SHP77 (cell line): Measurements from ENCODE around the gene UBASH3B.
"Not testable (repeated sequence)": the region's sequence is repeated elsewhere in the genome, so short reads cannot be mapped to it uniquely, and the experiment has no call there.

Experiments used
- DNase-seq, 2 experiments: peaks; one replicate each; lab custom pipeline; 2025; lab: John Stamatoyannopoulos, UW

The UBASH3B gene

DNA sequence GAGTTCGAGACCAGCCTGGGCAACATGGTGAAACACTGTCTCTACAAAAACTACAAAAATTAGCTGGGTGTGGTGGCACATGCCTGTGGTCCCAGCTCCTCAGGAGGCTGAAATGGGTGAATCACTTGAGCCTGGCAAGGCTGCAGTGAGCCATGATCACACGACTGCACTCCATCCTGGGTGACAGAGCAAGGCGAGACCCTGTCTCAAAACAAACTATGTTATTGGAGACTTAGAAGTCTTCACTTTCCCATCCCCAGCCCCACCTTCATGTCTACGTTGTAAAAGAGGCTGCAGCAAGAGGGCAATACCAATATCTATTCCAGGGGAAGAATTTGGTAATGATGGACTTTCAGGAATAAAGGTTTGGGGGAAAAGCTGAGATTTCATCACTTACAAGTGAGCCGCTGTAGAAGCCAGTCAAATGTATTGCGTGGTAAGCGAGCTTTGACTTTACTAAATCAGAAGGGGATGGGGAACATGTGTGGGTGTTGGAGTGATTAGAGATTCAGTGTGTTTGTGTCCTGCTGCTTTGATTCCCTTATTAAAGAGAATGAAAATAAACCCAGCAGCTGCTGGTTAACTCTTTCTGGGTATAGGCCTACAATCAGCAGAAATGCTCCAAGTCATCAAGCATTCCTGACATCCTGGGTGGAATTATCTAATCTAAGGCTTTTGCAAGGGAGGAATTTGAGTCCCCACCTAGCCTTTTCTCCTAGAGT is 53.7 kb downstream of the UBASH3B start:
- DNase-seq: no peak

DNA sequence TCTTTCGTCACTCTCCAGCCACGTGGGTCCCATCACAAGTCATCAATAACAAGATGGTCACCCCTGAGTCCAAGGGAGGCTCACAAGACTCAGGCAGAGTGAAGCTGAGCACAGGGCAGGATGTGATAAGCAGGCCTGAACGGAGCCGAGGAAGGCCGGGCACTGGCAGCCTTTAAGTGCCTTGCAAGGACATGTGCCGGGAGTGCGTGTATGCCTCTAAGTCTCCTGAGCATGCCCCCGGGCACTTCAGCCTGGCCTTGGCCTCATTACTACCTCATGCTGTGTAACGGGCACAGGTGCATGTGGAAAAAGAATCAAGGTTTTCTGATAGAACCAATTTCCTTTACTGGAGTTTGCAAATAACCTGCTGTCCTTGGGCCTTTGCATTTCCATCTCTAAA is 55.8 kb downstream of the UBASH3B start:
- DNase-seq: no peak

DNA sequence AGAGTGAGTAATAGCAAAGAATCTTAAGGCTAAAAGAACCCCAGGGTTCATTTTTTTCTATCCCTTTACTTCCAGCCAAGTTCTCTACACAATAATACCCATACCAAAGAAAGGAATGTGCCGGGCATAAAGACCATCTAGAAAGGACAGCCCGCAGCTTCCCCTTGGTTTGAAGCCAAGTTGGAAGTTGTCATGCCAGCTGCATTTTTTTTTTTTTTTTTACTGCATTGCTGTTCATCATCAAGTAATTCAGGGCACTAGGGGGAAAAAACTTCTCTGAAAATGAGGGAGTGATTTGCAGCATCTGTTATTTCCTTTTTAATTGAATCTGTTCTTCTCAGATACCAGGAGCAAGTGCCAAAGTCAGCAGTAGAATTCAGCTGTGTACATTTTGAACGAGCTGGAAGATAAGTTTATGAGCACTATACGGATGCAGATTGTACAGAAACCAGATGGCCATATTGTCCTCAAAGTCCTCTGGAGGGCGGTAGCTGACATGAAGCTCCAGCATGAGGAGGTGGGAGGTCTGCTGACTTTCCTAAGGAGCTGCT is 56.4 kb downstream of the UBASH3B start:
- no peak for DNase-seq

DNA sequence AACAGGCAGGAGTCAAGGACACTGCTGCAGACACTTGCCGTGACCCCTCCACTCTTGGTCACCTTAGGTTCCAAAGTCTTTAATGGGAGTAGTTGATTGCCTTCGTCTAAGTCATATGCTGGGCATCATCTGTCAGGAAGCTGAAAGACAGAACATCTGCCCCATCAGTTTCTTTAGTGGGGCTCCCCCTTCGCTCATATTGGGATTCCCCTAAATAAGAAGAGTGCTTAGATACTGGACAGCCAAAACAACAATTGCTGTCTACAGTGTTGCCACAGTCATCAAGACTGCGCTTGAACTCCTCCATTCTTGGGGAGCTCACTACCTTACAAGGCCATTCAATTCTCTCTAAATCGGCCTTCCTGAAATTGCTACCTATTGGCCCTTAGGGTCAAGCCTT is 58.5 kb downstream of the UBASH3B start:
- no peak for DNase-seq

DNA sequence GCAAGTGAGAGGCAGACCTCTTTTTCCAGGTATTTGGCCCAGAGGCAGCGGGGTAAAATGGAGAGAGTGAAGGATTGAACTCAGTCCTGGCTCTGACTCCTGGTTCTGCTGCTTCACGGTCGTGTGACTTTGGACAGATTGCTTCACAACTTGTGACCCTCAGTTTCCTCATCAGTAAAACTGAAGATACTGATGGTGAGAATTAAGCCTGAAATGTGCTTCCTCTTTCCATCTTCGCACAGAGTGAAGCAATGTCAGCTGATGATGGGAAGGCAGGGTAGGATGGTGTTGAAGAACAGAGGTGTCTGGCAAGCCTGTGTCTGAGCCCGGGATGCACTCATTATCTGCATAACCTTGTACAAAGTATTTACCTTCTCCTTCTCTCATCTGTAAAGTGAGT is 59.0 kb downstream of the UBASH3B start:
- DNase-seq: no peak

DNA sequence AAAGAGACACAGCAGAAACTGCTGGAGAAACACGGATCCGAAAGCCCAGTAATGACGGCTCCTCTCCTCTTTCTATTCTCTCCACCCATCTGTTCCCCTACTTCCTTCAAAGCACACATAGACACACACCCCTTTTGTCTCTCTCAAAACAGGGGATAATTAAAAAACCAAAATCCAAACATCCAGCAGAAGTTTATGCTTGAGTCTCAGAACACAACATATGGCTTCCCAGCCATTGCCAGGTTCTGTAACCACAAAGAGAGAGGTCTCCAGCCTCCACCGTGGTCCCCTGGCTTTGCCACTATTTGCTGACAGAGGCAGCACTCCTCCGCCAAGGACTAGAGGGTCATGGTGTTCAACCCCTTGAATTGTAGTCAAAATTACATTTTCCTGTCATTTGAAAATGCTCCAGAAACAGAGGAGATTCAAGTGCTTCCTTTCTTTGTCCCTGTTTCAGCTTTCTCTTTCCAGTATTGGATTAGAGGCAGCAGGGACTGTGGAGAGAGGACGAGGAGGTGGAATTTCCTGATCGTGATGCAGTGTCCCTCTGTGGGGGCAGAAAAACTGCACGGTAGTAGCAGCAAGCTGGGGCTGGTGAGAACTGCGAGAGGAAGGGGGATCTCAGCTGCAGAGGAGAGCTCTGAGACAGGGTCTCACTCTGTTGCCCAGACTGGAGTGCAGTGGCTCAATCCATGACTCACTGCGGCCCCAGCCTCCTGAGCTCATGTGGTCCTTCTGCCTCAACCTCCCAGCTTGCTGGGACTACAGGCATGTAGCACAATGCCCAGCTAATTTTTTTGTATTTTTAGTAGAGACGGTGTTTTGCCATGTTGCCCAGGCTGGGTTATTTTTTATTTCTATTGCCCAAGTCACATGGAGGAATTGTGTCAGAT is 60.3 kb downstream of the UBASH3B start:
- DNase-seq: no peak

DNA sequence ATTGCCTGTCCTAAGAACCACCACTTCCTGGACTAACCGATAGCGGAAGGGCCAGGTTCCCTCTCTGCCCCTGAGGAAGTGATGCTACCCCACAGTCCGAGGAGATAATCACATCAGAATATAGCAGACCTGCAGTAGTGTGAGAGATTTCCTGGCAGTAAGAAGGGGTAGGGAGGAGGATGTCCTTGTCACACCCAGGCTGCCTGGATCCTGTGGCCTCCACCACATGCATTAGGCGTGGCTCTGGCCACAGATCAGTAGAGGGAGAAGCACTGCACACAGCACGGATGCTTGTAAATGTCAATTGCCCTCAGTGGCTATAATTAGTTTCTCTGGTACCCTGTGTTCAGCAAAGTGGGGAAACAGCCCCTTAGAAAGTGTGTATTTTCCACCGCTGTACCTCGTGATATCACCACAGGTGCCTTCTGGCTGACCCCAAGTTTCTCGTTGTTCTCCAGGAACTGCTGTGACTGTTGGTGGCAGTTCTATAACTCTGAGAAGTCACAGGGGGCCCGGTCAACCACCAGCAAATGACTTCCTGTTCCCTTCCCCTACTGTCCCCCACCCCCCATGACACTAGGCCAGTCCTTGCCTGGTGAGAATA is 61.8 kb downstream of the UBASH3B start:
- no peak for DNase-seq

DNA sequence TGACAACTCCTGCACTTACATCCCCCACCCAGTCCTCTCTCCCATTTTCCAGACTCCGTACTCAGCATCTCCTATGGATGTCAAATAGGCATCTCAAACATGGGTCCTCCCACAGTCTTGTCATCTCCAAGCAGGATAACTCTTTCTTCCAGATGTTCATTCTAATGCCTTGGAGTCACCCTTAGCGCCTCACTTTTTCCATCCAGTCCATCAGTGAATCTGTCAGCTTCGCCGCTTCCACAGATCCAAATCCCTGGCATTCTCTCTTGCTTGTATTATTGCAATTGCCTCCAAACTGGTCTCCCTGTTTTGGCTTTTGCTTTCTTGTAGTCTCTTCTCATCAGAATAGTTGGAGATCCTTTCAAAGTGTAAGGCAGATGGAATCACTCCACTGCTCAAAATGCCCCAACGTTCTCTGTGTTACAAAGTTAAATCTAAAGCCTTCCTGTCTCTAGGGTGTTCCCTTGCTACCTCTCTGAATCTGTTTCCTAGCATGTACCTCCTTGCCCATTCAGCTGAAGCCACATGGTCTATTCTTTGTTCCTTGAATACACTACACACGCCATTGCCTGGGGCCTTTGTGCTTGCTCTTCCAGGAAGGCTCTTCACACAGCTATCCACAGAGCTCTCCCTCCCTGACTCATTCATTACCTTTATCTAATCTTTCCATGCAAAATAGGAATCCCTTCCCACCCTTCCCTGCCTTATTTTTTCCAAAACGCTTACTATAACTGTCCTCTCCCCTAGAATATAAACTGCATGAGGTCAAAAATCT is 64.8 kb downstream of the UBASH3B start:
- no peak for DNase-seq

DNA sequence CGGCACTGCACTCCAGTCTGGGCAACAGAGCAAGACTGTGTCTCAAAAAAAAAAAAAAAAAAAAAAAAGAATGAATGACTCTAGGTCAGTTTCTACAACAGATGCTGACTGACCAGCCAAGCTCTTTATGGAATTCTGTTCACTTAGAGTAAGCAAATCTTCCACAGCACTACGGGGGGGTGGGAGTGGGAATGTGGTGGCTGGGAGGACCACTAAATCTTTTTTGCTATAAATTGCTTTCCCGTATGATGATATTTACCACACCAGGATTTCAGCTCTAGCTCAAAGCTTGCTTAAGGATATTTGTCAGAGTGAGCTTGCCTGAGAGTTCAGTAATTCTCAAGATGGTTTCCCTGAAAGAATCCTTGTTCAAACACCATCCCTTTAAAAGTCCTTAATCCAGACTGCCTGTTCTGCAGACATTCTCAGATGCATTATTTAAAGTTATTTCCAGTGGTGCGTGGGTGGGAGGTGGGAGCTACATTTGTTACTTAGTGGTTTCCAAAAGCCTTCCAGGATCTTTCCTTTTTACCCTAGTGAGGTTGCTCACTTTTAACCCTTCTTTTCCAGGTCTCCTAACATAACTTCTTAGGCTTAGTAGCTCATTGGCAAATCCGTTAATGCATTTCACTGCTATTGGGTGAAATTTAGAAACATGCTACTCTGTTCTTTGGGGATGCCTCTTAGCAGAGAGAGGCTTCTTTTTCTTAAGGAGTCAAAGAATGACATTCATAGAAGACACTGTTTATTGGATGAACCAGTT is 65.9 kb downstream of the UBASH3B start:
- DNase-seq: no peak

DNA sequence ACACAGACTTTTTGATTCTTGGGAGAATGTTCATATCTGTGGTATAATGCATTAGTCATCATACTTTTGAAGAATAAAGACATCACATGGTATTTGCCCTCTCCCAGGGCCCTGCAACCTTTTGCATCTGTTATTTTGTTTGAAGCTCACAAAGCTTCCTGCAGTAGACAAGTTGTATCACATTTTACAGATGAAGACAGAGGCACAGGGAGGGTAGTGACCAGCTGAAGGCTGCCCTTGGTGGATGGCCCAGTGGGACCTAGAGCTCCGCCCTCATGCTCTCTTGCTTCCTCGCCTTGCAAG is 66.4 kb downstream of the UBASH3B start:
- no peak for DNase-seq

DNA sequence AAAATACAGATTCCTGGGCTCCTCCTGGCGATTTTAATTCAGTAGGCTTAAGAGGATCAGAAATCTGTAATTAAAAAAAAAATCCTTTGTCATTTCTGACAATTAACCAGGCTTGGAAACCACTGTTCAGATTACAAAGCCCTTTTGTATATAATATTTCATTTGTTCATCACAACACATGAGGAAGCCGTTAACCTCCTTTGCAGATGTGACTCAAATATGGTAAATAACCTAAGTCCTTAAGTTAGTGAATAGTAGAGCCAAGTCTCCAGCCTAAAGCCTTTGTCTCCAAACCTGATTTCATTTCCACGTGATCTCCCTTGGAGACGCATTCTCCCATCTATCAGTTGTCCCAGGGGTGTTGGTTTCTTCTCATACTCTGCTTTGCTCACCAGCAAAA is 67.6 kb downstream of the UBASH3B start:
- no peak for DNase-seq

DNA sequence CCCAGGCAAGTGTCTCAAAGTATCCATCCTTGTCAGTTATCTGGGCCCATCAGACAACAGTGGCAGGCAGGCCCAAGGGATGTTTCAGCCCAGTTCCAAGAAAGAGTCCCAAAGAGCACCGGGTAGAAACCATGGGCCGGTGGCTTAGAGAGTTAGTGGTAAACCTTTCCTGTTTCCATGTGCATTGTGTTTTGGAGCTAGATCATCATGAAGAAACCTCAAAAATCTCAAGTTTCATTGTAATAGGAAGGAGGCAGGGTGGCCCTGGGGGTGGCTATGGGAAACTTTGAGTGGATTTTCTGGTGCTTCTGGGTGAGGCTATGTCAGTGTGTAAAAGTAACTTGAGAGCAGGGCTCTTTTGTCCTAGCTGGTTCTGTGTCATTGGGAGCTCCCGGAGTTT is 68.1 kb downstream of the UBASH3B start:
- DNase-seq: no peak

DNA sequence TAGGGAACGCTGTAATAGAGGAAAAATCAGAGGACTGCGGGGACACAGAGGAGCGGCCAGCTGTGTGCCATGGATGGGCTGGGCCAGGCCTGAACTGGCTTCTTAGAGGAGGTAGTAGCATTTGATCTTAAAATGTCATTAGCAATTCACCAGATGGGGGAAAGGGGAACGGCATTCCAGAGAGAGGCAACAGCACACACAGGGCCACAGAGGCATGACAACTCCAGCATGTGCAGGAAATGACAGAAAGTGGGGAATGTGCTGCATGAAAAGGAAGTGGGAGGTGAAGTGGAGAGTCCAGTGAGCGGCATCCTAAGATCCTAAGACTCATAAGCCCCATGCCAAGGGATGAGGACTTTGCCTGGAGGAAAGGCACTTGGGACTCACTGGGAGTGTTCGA is 69.0 kb downstream of the UBASH3B start:
- DNase-seq: no peak

DNA sequence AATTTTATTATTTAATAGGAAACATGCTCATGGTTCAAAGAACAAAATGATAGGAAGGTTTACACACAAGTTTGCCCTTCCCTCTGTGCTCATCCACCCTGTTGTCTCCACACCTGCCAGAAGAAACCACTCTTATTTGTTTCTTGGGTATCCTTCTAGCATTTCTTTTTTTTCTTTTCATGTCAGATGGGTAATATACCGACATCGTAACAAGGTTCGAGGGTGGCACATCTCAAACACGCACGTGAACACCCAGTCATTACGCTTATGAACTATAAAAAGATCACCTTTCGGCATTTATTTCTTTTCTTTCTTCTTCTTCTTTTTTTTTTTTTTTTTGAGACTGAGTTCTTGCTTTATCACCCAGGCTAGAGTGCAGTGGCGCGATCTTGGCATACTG is 70.5 kb downstream of the UBASH3B start:
- DNase-seq: no peak

DNA sequence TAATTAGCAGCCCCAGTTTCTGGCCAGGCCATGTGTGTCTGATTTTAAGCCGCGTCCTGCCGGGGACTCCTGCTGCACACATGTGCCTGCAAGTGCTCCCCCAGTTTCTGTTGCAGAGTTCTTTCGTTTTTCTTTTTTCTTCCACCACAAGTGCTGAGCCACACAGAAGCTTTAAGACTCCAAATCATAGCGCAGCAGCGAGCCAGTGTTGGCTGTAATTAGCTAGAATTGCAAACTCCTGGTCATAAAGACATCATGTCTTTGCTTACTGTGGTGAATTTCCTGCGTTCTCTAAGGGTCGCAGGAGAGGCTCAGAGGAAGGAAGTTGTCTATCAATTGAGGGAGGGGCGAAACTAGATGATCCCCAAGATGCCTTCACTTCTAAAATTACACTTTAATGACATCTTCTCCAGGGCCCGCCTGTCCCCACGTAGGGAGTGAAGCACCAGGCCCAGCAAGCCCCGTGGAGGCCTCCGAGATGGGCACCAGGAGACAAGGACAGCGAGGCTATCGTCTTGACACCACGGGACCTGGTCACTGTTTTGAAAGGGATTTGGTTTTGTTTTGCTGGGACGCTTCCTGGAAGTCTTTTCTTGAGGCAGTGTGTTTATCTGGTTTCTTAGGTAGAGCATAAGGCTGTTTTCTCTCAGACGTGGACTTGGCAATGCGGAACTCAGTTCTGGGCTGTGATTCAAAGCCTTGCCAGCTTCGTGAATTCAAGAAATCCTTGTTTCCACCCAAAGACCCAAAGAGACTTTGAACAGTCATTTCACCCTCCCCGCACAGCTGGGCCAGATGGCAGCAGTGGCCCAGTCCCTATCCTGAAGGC is 71.8 kb downstream of the UBASH3B start:
- no peak for DNase-seq

DNA sequence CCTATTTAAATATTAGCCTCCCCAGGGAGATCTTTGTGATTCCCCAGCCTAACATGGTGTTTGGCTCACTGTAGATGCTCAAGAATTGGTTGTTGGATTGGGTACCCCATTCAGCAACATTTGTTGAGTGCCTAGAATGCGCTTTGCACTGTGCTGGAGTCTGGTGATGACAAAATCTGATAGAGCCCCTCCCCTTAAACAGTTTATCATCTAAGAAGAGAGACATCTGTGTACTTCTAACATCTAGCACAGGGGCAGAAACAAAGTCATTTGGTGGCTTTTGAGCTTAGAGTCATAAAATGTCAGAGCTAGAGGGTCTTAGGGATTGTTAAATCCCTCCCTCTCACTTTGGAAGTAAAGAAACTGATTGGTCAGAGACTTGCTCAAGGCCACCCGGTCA is 73.0 kb downstream of the UBASH3B start:
- DNase-seq: no peak

DNA sequence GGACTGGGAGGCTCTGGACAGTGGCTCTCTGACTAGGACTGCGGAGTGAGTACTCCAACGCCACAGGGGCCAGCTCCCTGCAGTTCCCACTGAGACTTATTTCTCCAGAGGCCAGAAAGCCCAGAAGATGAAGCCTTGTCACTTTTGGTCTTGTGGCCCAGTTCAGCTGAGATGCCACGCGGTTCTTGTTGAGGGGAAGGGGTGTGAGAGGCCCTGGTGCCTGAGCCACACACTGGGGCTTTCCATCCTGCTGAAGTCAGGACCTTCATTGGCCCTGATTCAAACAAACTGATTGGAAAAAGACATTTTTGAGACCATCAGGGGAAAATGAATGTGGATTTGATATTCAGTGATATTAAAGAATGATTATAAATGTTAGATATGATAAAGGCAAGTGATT is 73.6 kb downstream of the UBASH3B start:
- DNase-seq: no peak

DNA sequence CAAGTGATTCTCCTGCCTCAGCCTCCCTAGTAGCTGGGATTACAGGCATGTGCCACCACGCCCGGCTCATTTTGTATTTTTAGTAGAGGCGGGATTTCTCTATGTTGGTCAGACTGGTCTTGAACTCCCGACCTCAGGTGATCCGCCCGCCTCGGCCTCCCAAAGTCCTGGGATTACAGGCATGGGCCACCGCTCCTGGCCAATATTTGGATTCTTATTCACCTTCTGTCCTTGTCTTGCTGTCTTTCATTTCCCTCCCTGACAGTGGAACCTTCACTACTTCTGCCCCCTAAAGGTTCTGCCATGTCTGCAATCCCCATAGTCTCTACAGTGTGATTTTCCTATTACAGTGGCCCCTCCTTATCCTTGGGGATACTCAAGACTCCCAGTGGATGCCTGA is 75.2 kb downstream of the UBASH3B start:
- not testable (repeated sequence) for DNase-seq

DNA sequence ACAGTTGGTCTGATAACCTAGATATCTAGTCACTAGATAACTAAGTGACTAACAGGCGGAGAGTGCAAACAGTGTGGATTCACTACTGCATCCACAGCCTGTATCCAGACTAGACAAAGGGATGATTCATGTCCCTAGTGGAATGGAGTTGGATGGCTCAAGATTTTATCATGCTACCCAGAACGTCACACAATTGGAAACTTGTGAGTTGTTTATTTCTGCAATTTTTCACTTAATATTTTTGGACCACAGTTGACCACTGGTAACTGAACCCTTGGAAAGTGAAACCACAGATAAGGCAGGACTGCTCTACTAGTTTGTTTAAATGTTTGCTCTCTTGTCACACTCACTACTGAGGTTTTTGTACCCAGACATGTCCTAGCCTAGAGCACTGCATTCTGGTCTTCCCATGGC is 76.0 kb downstream of the UBASH3B start:
- DNase-seq: no peak
